Heart left ventricle (tissue), 16 donors: ENCODE measurements around the gene GIPC1. TPM values are rescaled to one million over a fixed set of nuclear protein-coding genes. Genes with fewer than 3 reads are reported as not detected.

Experiments used
- ATAC-seq, 4 donors: fragments of 200-7000 bp; cut with Tn5 transposase; one replicate each; pipeline ENCODE4 v1.9.1; 2020 to 2022; ENCODE audit warnings: moderate library complexity in 4 of 4, mild to moderate bottlenecking in 3 of 4, moderate number of reproducible peaks in 1 of 4
- DNase-seq, 5 donors: peaks; one replicate each; pipeline ENCODE4 v3.0.0-alpha.2; 2020
- H3K27ac ChIP-seq, 12 donors: fragments of 200-600 bp; sonication (generic) in 4 of 12; one replicate each; pipeline versions ENCODE4 v1.5.0 to v1.8.0; 2016 to 2022; ENCODE audit warnings: mild to moderate bottlenecking in 2 of 12
- H3K27me3 ChIP-seq, 9 donors: fragments of 200-600 bp; sonication (generic) in 2 of 9; one replicate each; pipeline versions ENCODE4 v1.5.1 to v1.8.0; 2016 to 2022; ENCODE audit warnings: mild to moderate bottlenecking in 3 of 9
- H3K36me3 ChIP-seq, 9 donors: fragments of 200-600 bp; sonication (generic) in 2 of 9; one replicate each; pipeline versions ENCODE4 v1.5.0 to v1.8.0; 2018 to 2022; ENCODE audit warnings: mild to moderate bottlenecking in 2 of 9
- H3K4me1 ChIP-seq, 12 donors: fragments of 200-600 bp; sonication (generic) in 4 of 12; one replicate each; pipeline versions ENCODE4 v1.5.0 to v1.8.0; 2016 to 2022; ENCODE audit warnings: mild to moderate bottlenecking in 3 of 12
- H3K4me3 ChIP-seq, 12 donors: fragments of 200-600 bp; sonication (generic) in 4 of 12; one replicate each; pipeline versions ENCODE4 v1.5.0 to v1.8.0; 2017 to 2022; ENCODE audit warnings: mild to moderate bottlenecking in 9 of 12, moderate library complexity in 4 of 12
- H3K9me3 ChIP-seq, 12 donors: fragments of 200-600 bp; sonication (generic) in 4 of 12; one replicate each; pipeline versions ENCODE4 v1.5.0 to v1.8.0; 2016 to 2022; ENCODE audit warnings: mild to moderate bottlenecking in 1 of 12
- CTCF ChIP-seq, 12 donors: fragments of 200-600 bp; sonication (generic) in 4 of 12; IDR thresholded peaks; one replicate each; pipeline versions ENCODE4 v1.5.0 to v1.8.0; 2018 to 2022; ENCODE audit warnings: antibody characterized with exemption in 12 of 12, mild to moderate bottlenecking in 5 of 12
- POLR2A ChIP-seq, 2 donors: fragments of 450-650 bp; IDR thresholded peaks; one replicate each; pipeline ENCODE4 v1.6.1; 2017; ENCODE audit warnings: antibody characterized with exemption in 2 of 2, mild to moderate bottlenecking in 2 of 2, moderate library complexity in 2 of 2
- WGBS, 4 donors: extraction: QIAGEN DNeasy Blood & Tissue Kit in 2 of 4; methylation state at CpG; one replicate each; pipeline versions ENCODE4 v1.1.5 to v1.1.7; 2013 to 2018; 5-methylcytosine and 5-hydroxymethylcytosine counted together
- intact Hi-C, 10 donors: fragments of 100-400 bp; cut with DNase I; formaldehyde crosslinking; loops; one replicate each; pipeline versions ENCODE4 v1.11.1 to v1.14.2; 2022
- polyA plus RNA-seq, 2 donors: library from polyadenylated mRNA; stranded (reverse); fragments of 200-250 nt; gene quantifications; one replicate each; pipeline ENCODE4 v1.2.3, GENCODE V29; 2013
- total RNA-seq, 9 donors: library from RNA; depleted of rRNA in 2 of 9; stranded (reverse); fragments of >200 nt in 2 of 9; fragmentation: NEBNext Ultra II Directional in 3 of 9; extraction: Animal tissue kit (Norgen Biotek cat#: 25700) in 3 of 9; gene quantifications; one replicate each; pipeline versions ENCODE4 v1.1.0 to v1.2.4, GENCODE V29; 2016 to 2023
- donor health status: ischemic (EF 13 %, LVEDD 7.1; RV severe dilation, severe dysfunction).
- donor health status: healthy with polysubstance abuse.
- donor health status: DM: no; HTN: yes; CAD: no.
- donor health status: DM: no; HTN: no; CAD: no.
- donor health status: ischemic (EF 25% LVEDD 6.9; RV normal size, moderate dysfunction).
- donor health status: ischemic (EF 25% LVEDD 5.7; RV mildly dilated, moderate dysfunction).
- donor health status: healthy.
- donor health status: DM: yes; HTN: yes; CAD: no.
- donor health status: ischemic (EF 35%, LVEDD 5.7; RV mildly dilated, moderate dysfunction).
- donor health status: nonischemic (EF 11% LVEDD 7.7; RV severe dilation, severe dysfunction).
- donor health status: DM: yes; HTN: yes; CAD: no.
- donor health status: PGD.
- donor health status: ischemic (EF 29% LVEDD 5.4; RV normal size, mild dysfunction).
- donor health status: nonischemic (EF 23%, LVEDD 6.1; RV moderate dilation, normal function).

Gene GIPC1
- total and polyA plus RNA-seq, 11 donors, result 44.9 to 87.4 (median 49.7) TPM

- Histone ChIP-seq H3K4me1 (peaks cover 4 to 56% (median 24%) of the 10 kb centered on the region in 12 donors), H3K27ac (no peak within 1 kb of the TSS), H3K27me3 (peaks cover 0 to 39% (median 16%) of the 10 kb centered on the region in 9 donors), H3K4me3 (peak within 1 kb of the TSS in 2 of 12 donors; percentile 25 to 35), H3K36me3 (peaks cover 0 to 44% (median 34%) of the 10 kb centered on the region in 9 donors), H3K9me3 (no peaks in the 10 kb centered on the region)
- ATAC-seq (peak in 1 of 4 donors; percentile 3), DNase-seq (no peak)
- 19 to 39% (median 21%) methylated on average over 8 to 33 of the region's 33 CpGs for WGBS, 4 donors
- TF ChIP-seq POLR2A (IDR thresholded peaks at IDR 0.05), result no peak
- peak in 8 of 12 donors; percentile 17 to 52 (median 34) for TF ChIP-seq CTCF (IDR thresholded peaks at IDR 0.05)
- intact Hi-C loops, result loop anchor here in 7 of 10 donors (5.0 to 10.0 kb wide), 6 partner anchors 33 to 341 kb away; partner anchors contain the start of gene ASF1B (in 1 of the 7)
Measured at GRCh38 chr19:14475251-14476073, 20.5 kb downstream of the GIPC1 start, which contains the start of gene PTGER1. Gene PTGER1 (minus strand): TSS chr19:14475354. CDS start chr19:14474320, 1,034 bp downstream.

DNA sequence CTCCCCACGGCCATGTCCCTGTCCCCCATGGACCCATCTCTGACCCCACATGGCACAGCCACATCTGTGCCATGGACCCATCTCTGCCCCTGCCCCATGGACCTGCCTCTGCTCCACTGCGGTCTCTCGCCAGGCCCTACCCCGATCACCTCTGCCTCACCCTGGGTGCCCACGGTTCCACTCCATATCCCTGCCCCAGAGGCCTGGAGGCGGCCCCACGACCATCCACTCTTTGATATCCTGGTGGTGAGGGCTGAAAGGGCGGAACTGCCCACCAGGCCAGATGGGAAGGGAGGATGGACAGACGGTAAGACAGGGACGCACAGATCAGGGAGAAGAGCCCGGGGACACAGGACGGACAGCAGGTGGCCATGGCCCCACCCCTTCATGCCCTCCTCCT lies 21.1 kb downstream of the GIPC1 start:
- no peaks in the 10 kb centered on the region for H3K9me3 ChIP-seq
- 45 to 71% (median 51%) methylated on average over 12 of the region's 12 CpGs for WGBS, 4 donors
- H3K4me3 ChIP-seq, result no peak overlapping the region
- ATAC-seq (no peak), DNase-seq (no peak)
- H3K27ac ChIP-seq, result no peak overlapping the region
- H3K4me1 ChIP-seq, result peaks cover 4 to 56% (median 24%) of the 10 kb centered on the region in 12 donors
- intact Hi-C loops, result loop anchor here in 9 of 10 donors (5.0 to 10.0 kb wide), 8 partner anchors 33 to 340 kb away; partner anchors contain the start of genes ASF1B (in 2 of the 9) and PKN1 (in 2 of the 9)
- no peak for TF ChIP-seq POLR2A (IDR thresholded peaks at IDR 0.05)
- TF ChIP-seq CTCF (IDR thresholded peaks at IDR 0.05), result no peak
- peaks cover 0 to 39% (median 16%) of the 10 kb centered on the region in 9 donors for H3K27me3 ChIP-seq
- peaks cover 0 to 44% (median 34%) of the 10 kb centered on the region in 9 donors for H3K36me3 ChIP-seq

DNA sequence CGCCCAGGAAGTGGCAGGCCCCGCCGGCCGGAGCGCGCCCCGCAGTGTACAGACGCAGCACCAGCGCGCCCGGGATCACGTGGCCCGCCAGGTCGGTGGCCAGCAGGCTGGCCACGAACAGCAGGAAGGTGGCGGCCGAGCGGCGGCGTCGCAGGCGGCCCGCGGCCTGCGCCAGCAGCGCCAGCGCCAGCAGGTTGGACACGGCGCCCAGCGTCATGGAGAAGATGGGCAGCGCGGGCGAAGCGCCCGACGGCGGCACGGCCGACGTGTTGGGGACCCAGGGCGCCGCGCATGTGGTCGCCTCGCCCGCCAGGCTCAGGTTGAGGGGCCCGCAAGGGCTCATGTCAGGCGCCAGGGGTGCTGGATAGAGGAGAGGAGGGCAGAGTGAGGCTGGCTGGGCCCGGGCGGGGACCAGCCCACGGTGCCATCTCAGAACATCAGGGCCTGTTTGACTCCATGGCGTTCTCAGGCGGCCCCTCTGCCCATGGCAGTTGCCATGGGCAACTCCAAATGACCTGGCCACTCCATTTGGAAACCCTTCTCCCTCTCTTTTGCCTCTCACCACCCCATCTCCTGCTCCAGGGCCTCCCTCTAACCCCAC lies 21.8 kb downstream of the GIPC1 start:
- Histone ChIP-seq H3K27me3 (peaks cover 0 to 39% (median 16%) of the 10 kb centered on the region in 9 donors), H3K4me1 (peaks cover 4 to 56% (median 24%) of the 10 kb centered on the region in 12 donors), H3K9me3 (no peaks in the 10 kb centered on the region), H3K4me3 (peak overlapping the region in 7 of 12 donors; percentile 12 to 41 (median 25)), H3K36me3 (peaks cover 0 to 45% (median 36%) of the 10 kb centered on the region in 9 donors), H3K27ac (no peak overlapping the region)
- no peak for TF ChIP-seq CTCF (IDR thresholded peaks at IDR 0.05)
- no peak for TF ChIP-seq POLR2A (IDR thresholded peaks at IDR 0.05)
- WGBS, 4 donors, result 15 to 31% (median 19%) methylated on average over 10 to 53 of the region's 53 CpGs
- ATAC-seq (no peak), DNase-seq (peak in 2 of 5 donors; percentile 36 to 75)
- intact Hi-C loops, result loop anchor here in 7 of 10 donors (5.0 to 10.0 kb wide), 7 partner anchors 37 to 339 kb away; partner anchors contain the start of genes ASF1B (in 2 of the 7) and PKN1 (in 2 of the 7)
